CD14-positive monocyte (primary cell): ENCODE data around the gene IL3RA. TPM values are rescaled to one million over a fixed set of nuclear protein-coding genes. Genes with fewer than 3 reads are reported as not detected.
"Not testable (repeated sequence)": the region's sequence is repeated elsewhere in the genome, so short reads cannot be mapped to it uniquely, and the experiment has no call there.

Experiments
- DNase-seq, 3 donors: peaks; one replicate each; pipeline ENCODE4 v3.0.0-alpha.2; 2011 to 2022
- H2AFZ ChIP-seq: 2 replicates; pipeline ENCODE4 v1.6.0; 2012; ENCODE audit warnings: mild to moderate bottlenecking, low read depth, low read length, inconsistent platforms; ENCODE audit not compliant: insufficient read depth, poor library complexity, severe bottlenecking
- H3K27ac ChIP-seq, 2 donors: 1 replicate in 1 of 2; 2 replicates in 1 of 2; pipeline ENCODE4 v1.5.1; 2012 to 2013; ENCODE audit warnings: low read length in 2 of 2, control low read depth in 1 of 2, inconsistent platforms in 1 of 2, low read depth in 1 of 2, mild to moderate bottlenecking in 1 of 2
- H3K27me3 ChIP-seq, 2 donors: one replicate each; pipeline versions ENCODE4 v1.6.0 to v1.6.1; 2011 to 2013; ENCODE audit warnings: low read length in 2 of 2; ENCODE audit not compliant: control insufficient read depth in 2 of 2, insufficient read depth in 2 of 2
- H3K36me3 ChIP-seq, 2 donors: replicated peaks in 1 of 2; 1 replicate in 1 of 2; 2 replicates in 1 of 2; pipeline versions ENCODE4 v1.5.1 to v1.6.1; 2012 to 2013; ENCODE audit warnings: low read length in 2 of 2, control low read depth in 1 of 2, inconsistent platforms in 1 of 2, mild to moderate bottlenecking in 1 of 2; ENCODE audit not compliant: insufficient read depth in 2 of 2, control insufficient read depth in 1 of 2
- H3K4me1 ChIP-seq, 2 donors: 1 replicate in 1 of 2; 2 replicates in 1 of 2; pipeline versions ENCODE4 v1.5.1 to v1.6.1; 2012 to 2013; ENCODE audit warnings: low read length in 2 of 2, control low read depth in 1 of 2, inconsistent platforms in 1 of 2, mild to moderate bottlenecking in 1 of 2, moderate library complexity in 1 of 2; ENCODE audit not compliant: insufficient read depth in 2 of 2, control insufficient read depth in 1 of 2
- H3K4me2 ChIP-seq: replicated peaks from 2 replicates; pipeline ENCODE3; 2012; ENCODE audit warnings: low read length, moderate library complexity, mild to moderate bottlenecking; ENCODE audit not compliant: poor library complexity, severe bottlenecking; ENCODE audit errors: extremely low read depth
- H3K4me3 ChIP-seq, 3 experiments: fragments of 200-600 bp in 1 of 3; sonication (generic) in 1 of 3; replicated peaks in 1 of 3; 1 replicate in 2 of 3; 2 replicates in 1 of 3; pipeline ENCODE4 v1.5.1; 2011 to 2013; ENCODE audit warnings: low read length in 3 of 3, mild to moderate bottlenecking in 3 of 3, control low read depth in 2 of 3, low read depth in 2 of 3, inconsistent platforms in 1 of 3, moderate library complexity in 1 of 3
- H3K79me2 ChIP-seq: 2 replicates; pipeline ENCODE4 v1.6.0; 2012; ENCODE audit warnings: mild to moderate bottlenecking, control low read depth, inconsistent platforms, low read length, moderate library complexity; ENCODE audit not compliant: insufficient read depth
- H3K9ac ChIP-seq: 2 replicates; pipeline ENCODE4 v1.6.0; 2017; ENCODE audit warnings: low read length, mild to moderate bottlenecking; ENCODE audit not compliant: insufficient read depth, poor library complexity, severe bottlenecking
- H3K9me3 ChIP-seq, 2 donors: replicated peaks in 1 of 2; 1 replicate in 1 of 2; 2 replicates in 1 of 2; pipeline versions ENCODE4 v1.5.1 to v1.6.1; 2012 to 2013; ENCODE audit warnings: low read length in 2 of 2, control low read depth in 1 of 2; ENCODE audit not compliant: control insufficient read depth in 1 of 2, insufficient read depth in 1 of 2
- H4K20me1 ChIP-seq: 2 replicates; pipeline ENCODE4 v1.6.0; 2012; ENCODE audit warnings: mild to moderate bottlenecking, low read length, control low read depth, moderate library complexity; ENCODE audit not compliant: insufficient read depth
- H3K27ac Mint-ChIP-seq, 7 donors: one replicate each; pipeline ENCODE4 v1.8.0; 2020; ENCODE audit warnings: mild to moderate bottlenecking in 7 of 7, mixed read lengths in 7 of 7, moderate library complexity in 6 of 7, inconsistent platforms in 2 of 7
- H3K27me3 Mint-ChIP-seq, 3 donors: one replicate each; pipeline ENCODE4 v1.8.0; 2021 to 2022; ENCODE audit warnings: low read depth in 3 of 3, mild to moderate bottlenecking in 3 of 3, mixed read lengths in 3 of 3, moderate library complexity in 3 of 3, inconsistent platforms in 1 of 3
- H3K36me3 Mint-ChIP-seq, 2 donors: one replicate each; pipeline ENCODE4 v1.8.0; 2020; ENCODE audit warnings: mixed read lengths in 2 of 2, inconsistent platforms in 1 of 2, mild to moderate bottlenecking in 1 of 2
- H3K4me1 Mint-ChIP-seq: one replicate; pipeline ENCODE4 v1.8.0; 2020; ENCODE audit warnings: mild to moderate bottlenecking, mixed read lengths
- H3K4me3 Mint-ChIP-seq, 2 donors: one replicate each; pipeline ENCODE4 v1.8.0; 2020; ENCODE audit warnings: mild to moderate bottlenecking in 2 of 2, mixed read lengths in 2 of 2, moderate library complexity in 1 of 2
- H3K9me3 Mint-ChIP-seq, 7 donors: one replicate each; pipeline ENCODE4 v1.8.0; 2020 to 2022; ENCODE audit warnings: mixed read lengths in 7 of 7, mild to moderate bottlenecking in 6 of 7, moderate library complexity in 6 of 7, inconsistent platforms in 2 of 7
- CTCF ChIP-seq: fragments of 200-600 bp; IDR thresholded peaks from one replicate; pipeline ENCODE4 v1.8.0; 2022; ENCODE audit warnings: antibody characterized with exemption, mild to moderate bottlenecking
- WGBS: methylation state at CpG from one replicate; pipeline ENCODE4 v1.1.5; 2013; ENCODE audit warnings: missing lambda C conversion rate; ENCODE audit not compliant: insufficient coverage; 5-methylcytosine and 5-hydroxymethylcytosine counted together
- intact Hi-C, 2 donors: fragments of 100-400 bp; cut with micrococcal nuclease; formaldehyde crosslinking; loops; one replicate each; pipeline versions ENCODE4 v1.15.0 to v1.15.1; 2023
- polyA plus RNA-seq, 3 donors: library from polyadenylated mRNA; depleted of rRNA in 1 of 3; unstranded in 2 of 3; stranded (reverse) in 1 of 3; fragments of 300-500 nt in 2 of 3; fragments of >200 nt in 1 of 3; fragmentation: Illumina TruSeq in 2 of 3; gene quantifications; 1 replicate in 2 of 3; 2 replicates in 1 of 3; pipeline ENCODE4 v1.2.3, GENCODE V29; 2012 to 2021

IL3RA gene
- polyA plus RNA-seq, 3 donors: 2.9 to 12.0 (median 4.4) TPM

- Histone ChIP-seq H4K20me1 (no peaks in the 10 kb centered on the region), H3K4me1 (peaks cover 25 to 30% of the 10 kb centered on the region in 2 donors), H3K4me3 (no peak overlapping the region), H3K27me3 (no peaks in the 10 kb centered on the region), H2AFZ (no peak overlapping the region), H3K9ac (no peak overlapping the region), H3K27ac (peak overlapping the region in 1 of 2 donors; percentile 39), H3K9me3 (peaks cover 0 to 4% of the 10 kb centered on the region in 2 donors), H3K4me2 (no peak overlapping the region), H3K79me2 (no peaks in the 10 kb centered on the region), H3K36me3 (no peaks in the 10 kb centered on the region)
- peaks cover 31% of the 10 kb centered on the region for H3K4me1 Mint-ChIP-seq
- peak; percentile 84 to 95 (median 85) for DNase-seq
- H3K27me3 Mint-ChIP-seq: peaks cover 0 to 6% (median 0%) of the 10 kb centered on the region in 3 donors
- peaks cover 2 to 11% (median 10%) of the 10 kb centered on the region in 7 donors for H3K9me3 Mint-ChIP-seq
- WGBS: 76% methylated on average over 18 of the region's 22 CpGs
- H3K27ac Mint-ChIP-seq: peak overlapping the region in 6 of 7 donors; percentile 86 to 95 (median 88)
- peak overlapping the region; percentile 54 to 72 for H3K4me3 Mint-ChIP-seq
- H3K36me3 Mint-ChIP-seq: peaks cover 13 to 32% of the 10 kb centered on the region in 2 donors
- intact Hi-C loops: no loop called here
- TF ChIP-seq CTCF: no peak
These were observed 5.1 kb downstream of the IL3RA start for GRCh38 chrX:1341545-1342184.

GRCh38 chrX:1349606-1350005 is 13.0 kb downstream of the IL3RA start:
- not testable (repeated sequence) for H3K27ac ChIP-seq, H3K9ac ChIP-seq, H3K27me3 ChIP-seq, H3K27me3 Mint-ChIP-seq, H3K9me3 Mint-ChIP-seq, H3K4me3 ChIP-seq, H3K79me2 ChIP-seq, H2AFZ ChIP-seq, H3K4me1 ChIP-seq, H3K4me3 Mint-ChIP-seq, H3K4me1 Mint-ChIP-seq, H4K20me1 ChIP-seq, H3K9me3 ChIP-seq, DNase-seq, H3K4me2 ChIP-seq, H3K36me3 ChIP-seq
- Mint-ChIP-seq H3K27ac (peak overlapping the region in 2 of 7 donors; percentile 30 to 75), H3K36me3 (peaks cover 23 to 48% of the 10 kb centered on the region in 2 donors)
- intact Hi-C loops: loop anchor here in 1 of 2 donors (5.0 kb wide), 2 partner anchors 37 to 38 kb away; no protein-coding TSS in a partner anchor
- WGBS: 94% methylated on average over 11 of the region's 15 CpGs
